NCI-H226 (cell line): ENCODE results near the gene RANBP1.

ENCODE experiments used
- DNase-seq: peaks from one replicate; pipeline ENCODE4 v3.0.0-alpha.2; 2015

Gene RANBP1

GRCh38 chr22:20089226-20089976, 26.5 kb upstream of the RANBP1 start:
- DNase-seq: no peak

- no peak for DNase-seq
These were observed 25.8 kb upstream of the RANBP1 start for GRCh38 chr22:20089977-20090729.

DNA sequence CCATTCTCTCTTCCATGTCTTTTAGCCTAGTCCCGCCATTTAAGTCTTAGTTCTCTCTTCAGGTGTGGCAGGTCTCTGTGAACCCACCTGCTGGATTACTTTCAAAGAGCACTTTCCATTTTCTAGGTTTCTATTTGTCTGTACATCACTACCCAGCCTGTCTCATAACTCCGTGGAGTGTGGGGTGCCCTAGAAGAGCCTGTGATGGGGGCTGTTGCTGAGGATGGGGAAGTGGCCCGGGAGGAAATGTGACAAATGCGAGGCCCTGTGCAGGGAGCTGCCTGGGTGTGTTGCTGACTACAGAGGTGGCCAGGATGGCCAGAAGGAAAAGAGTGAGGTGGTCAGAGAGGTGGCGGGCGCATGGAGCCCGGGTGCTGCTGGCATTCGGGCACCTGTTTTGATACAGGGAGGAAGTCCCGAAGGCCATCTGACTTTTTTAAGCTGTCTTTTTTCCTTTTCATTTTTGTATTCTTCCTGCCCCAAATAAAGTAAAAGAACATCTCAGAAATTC, 25.1 kb upstream of the RANBP1 start:
- DNase-seq: no peak

DNA sequence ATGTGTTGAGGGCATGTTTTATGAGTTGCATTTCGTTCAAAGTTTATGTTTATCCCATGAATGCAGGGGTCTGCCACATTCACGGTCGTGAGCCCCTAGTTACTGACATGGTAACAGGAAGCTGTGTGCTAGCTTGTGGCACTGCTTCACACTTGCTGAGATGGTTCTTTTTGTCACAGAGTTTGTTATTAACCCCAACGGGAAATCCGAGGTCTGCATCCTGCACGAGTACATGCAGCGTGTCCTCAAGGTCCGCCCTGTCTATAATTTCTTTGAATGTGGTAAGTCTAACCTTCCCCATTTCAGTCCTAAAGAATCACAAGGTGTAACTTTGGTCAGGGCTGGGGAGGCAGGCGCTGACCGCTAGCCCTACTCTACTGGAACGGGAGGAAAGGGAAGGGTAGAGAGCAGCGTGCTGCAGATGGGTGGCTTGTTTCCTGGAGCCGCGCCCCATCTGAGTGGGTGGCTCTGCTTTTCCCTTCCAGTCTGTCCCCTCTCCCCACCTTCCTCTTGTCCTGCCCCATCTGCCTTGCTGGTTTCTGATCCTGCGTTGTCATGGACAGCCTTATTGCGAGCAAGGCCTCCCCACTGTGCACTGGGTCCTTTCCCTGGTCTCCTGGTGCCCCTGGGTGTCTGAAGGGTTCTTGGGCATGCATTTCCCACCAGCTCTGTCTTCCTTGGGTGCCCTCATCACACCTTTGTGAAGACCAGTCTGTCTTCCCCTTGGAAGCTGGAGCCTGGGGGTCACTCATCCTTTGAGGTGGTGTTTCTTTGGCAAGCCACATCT, 24.0 kb upstream of the RANBP1 start:
- DNase-seq: no peak

GRCh38 chr22:20092477-20092854, 23.4 kb upstream of the RANBP1 start:
- no peak for DNase-seq

DNA sequence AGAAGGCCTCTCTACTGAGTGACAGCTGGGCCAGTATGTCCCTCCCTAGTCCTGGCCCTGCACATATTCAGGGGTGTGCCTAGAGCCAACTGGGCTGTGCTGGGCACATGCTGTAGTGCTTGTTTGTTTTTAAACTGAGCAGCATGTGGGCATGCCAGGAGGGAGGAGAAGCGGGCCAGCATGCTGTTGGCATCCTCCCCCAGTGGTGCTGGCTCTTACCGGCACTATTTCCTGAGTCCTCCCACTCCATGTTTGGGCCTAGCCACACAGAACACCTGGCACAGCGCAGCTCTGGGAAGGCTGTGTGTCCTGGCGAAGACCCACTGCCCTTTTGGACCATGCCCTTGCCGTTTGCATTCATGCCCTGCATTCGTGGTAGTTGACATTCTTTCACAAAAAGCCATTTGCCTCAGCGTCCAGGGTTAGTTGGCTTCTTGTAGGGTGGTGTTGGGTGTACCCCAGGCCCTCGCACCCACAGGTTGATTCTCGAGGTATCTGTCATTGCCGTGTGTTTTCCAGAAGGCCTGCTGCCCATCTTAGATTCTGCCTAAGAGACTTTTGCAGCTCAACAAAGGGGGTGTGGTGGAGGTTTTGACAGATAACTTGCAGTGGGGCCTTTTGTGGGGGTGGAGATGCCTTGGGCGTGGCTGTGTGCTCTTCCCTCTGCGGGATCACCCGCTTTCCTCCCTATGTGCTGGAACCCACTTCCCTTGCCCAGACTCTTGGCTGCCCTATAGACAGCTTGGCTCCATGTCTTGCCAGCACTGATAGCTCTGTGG, 22.3 kb upstream of the RANBP1 start:
- DNase-seq: no peak

DNA sequence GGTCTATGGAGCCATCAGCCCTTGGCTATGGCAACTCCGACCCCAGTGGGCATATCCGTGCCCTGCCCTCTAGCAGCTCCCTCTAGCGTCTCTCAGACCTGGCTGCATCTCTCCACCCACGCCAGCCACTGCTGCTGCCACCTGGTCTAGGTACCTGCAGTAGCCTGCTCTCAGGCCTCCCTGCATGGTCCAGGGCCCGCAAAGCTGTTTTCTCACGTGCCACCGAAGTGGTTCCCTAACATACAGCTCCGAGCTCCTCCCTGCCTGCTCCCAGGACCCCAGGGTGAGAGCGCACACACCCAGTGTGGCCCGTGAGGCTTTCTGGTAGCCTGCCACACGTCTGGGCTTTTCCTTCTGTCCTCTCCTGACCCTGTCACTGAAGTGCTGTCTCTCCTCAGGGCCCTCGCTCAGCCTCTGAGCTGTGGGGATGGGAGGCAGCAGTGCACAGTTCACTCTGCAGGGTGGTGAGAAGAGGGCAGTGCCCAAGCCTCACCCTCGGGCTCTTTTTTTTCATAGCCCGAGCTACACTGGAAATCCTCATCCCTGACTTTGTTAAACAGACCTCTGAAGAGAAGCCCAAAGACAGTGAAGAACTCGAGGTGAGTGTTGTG, 21.6 kb upstream of the RANBP1 start:
- no peak for DNase-seq

DNA sequence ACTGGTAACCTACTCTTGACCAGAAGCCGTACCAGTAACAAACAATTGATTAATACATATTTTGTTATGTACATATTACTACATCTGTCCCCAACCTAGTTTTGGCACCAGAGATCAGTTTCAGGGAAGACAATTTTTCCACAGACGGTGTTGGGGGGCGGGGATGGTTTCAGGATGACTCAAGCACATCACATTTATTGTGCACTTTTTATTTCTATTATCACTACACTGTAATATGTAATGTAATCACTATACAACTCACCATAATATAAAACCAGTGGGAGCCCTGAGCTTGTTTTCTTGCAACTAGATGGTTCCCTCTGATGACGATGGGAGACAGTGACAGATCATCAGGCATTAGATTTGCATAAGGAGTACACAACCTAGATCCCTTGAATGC, 20.4 kb upstream of the RANBP1 start:
- no peak for DNase-seq

GRCh38 chr22:20096574-20097420, 19.1 kb upstream of the RANBP1 start:
- no peak for DNase-seq

DNA sequence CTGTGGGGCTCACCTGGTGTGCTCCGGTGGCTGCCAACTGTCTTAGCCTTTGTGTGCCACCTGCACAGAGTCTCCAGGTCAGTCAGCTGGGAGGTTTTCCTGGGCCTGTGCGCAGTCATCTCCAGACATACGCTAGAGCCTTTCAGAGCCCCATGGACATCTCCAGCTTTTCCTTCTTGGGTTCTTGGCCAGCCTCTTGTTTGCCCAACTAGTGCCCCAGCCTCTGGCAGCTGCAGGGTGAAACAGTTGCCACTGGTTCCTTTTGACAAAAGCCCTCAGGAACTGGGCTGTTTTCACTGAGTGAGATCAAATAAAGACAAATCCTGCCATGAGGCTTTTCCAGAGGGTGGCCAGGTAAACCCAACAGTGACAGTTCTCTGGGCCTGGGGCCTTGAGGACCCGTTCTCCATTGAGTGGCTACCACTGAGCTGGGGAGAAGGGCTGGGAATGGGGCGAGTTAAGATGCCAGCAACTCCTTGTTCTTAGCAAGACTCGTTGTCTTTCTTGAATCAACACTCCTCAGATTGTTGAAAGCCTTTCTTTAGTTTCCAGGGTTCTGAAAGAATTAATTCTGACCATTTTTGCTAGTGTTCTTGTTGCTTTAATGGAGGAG, 16.7 kb upstream of the RANBP1 start:
- no peak for DNase-seq

GRCh38 chr22:20101638-20102037, 14.3 kb upstream of the RANBP1 start:
- no peak for DNase-seq

- no peak for DNase-seq
These were observed 13.6 kb upstream of the RANBP1 start for GRCh38 chr22:20102203-20102780.

DNA sequence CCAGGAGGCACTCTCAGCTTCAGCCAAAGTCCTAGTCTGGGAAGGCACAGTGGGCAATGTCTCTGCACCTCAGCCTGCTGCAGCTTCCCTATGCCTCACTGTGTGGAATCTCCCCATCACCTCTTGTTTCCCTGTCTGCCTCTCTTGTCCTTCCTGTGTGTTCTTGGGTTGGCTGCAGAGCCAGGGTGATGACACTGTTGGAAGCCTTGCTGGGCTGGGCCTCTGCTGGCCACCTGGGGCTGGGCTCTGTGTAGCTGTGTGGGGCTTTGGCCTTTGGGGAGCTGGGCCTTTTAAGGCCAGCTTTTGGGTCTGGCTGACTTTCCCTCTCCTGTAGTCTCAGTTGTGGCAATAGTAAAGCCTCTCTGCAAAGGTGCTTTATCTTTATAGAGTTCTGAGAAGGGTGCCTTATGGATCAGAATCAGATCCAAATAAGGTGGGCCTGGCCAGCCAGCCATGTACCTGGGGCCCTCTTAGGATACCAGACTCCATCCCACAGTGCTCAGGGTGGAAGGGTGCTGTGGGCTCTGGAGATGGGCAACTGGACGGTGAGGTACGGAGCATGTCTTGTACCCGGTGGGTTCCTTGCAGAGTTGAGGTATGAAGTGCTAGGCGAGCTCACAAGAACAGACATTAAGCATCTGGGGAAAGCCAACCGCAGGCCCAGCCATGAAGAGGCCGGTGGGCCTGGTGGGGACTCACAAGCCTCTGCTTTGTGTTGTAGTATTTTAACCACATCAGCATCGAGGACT, 10.3 kb upstream of the RANBP1 start:
- DNase-seq: no peak

GRCh38 chr22:20106205-20106848, 9.6 kb upstream of the RANBP1 start:
- DNase-seq: no peak

DNA sequence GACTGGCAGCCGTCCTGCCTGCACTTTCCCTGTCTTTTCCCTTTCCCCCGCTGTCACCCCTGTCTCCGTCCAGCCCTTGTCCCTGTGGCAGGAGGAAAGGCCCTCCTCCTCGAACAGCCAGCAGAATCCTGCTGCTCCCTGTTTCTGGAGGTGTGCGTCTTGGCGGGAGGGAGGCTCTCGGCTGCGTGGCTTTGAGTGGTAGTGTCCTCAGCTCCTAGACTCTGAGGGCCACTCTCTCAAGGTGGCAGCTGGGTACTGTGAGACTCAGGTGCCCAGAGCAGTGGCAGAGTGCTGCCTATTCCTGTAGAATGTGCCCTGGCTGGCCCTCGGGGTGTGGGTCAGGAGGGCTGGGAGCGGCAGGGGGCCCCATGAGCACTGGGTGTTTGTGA, 9.1 kb upstream of the RANBP1 start:
- DNase-seq: no peak

DNA sequence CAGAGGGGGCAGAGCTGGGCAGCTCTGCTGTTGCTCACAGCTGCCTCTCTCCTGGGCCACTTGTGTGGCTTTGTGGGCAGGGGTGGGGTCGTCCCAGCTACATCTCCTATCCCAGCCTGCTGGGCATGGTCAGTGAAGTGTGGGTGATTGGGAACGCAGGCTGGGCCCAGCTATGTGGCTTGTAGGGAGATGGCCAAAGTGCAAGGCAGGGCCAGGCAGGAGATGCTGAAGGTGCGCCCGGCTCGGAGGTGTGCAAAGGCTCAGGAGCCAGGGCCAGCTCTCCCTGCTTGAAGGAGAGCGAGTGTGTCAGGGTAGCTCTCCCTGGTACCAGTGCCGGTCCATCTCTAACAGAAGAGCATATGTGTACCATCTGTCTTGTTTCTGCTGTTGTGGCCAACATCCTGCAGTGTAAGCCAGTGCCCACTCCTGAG, 8.4 kb upstream of the RANBP1 start:
- DNase-seq: no peak

DNA sequence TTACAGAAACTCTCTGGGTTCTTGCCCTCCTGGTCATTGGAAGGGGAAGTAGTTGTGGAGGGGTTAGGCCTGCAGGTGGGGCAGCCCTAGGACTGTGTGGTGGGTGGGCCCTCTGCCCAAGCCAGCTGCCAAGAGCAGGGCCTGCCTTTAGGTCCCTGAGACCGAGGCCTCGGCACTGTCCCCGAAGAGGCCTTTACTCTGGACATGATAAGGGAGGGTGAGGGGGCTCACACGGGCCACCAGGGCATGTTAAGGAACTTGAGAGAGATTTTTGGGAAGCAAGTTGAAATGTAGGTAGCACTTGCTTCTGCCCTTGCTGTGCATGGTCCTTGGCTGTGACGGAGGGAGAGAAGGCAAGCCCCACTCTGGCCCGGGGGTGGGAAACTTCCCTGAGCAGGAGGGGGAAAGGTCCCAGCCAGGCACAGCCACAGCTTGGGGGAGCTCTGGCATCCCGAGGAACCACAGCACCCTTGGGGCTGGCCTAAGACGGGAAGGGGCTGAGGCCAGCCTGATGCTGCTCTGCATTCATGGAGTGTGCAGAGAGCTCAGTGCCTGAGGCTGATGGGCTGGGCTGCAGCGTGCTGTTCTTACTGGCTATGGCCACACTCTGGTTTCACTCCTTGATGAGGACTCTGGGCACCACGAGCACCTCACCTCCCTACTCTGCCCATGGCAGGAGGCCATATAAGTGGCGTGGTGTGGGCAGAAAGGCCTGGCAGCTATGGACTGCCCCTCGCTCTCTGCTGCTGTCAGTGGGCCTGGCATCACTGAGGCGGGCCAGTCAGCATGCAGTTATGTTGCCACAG, 7.8 kb upstream of the RANBP1 start:
- DNase-seq: no peak

GRCh38 chr22:20108757-20109230, 7.1 kb upstream of the RANBP1 start:
- DNase-seq: no peak
